ENCODE measurements around the gene GPRASP2. TPM values are rescaled to one million over a fixed set of nuclear protein-coding genes. Genes with fewer than 3 reads are reported as not detected.

GPRASP2 gene
- total RNA-seq, 2 donors from 2014 or later, result 0.17 to 0.45 TPM

Other genes with a start within 250 kb of the GPRASP2 start
- gene TCP11X2, start 240.6 kb upstream of the GPRASP2 start, total RNA-seq, result not detected
- under 1 TPM; 0.39 to 0.56 TPM for gene TMSB15A, start 195.7 kb upstream of the GPRASP2 start, total RNA-seq
- 1 to 10 TPM; 6.4 to 7.9 TPM for gene ARMCX5, start 112.9 kb upstream of the GPRASP2 start, total RNA-seq
- gene GPRASP1, start 61.0 kb upstream of the GPRASP2 start, total RNA-seq, result 1 to 10 TPM; 1.4 to 2.3 TPM
- gene GPRASP3, start 8.3 kb downstream of the GPRASP2 start, total RNA-seq, result 1 to 10 TPM; 2.6 to 3.1 TPM
- gene RAB40AL, start 224.8 kb downstream of the GPRASP2 start, total RNA-seq, result under 1 TPM; 0.61 to 0.64 TPM

Data from activated T-helper 17 cell treated with anti-CD3 and anti-CD28 coated beads, Interleukin-2, amount 50 U/mL, for 72 hours (primary cell).